HG03558 (cell line): Measurements from ENCODE around the gene KRTAP9-8.
"Not testable (repeated sequence)": the region's sequence is repeated elsewhere in the genome, so short reads cannot be mapped to it uniquely, and the experiment has no call there.

Source experiments
- ATAC-seq: cut with Tn5 transposase; IDR thresholded peaks from one replicate; pipeline ENCODE4 v1.9.1; 2021; ENCODE audit warnings: moderate number of reproducible peaks; ENCODE audit not compliant: unreplicated experiment; ENCODE audit errors: extremely low read depth

KRTAP9-8 gene

GRCh38 chr17:41237949-41238437 lies at the start of gene KRTAP9-8:
TSS of gene KRTAP9-8 (plus strand) at chr17:41237999. CDS start at chr17:41238052, 53 bp downstream.
- not testable (repeated sequence) for ATAC-seq

- not testable (repeated sequence) for ATAC-seq
Measured at GRCh38 chr17:41189837-41190318, 47.9 kb upstream of the KRTAP9-8 start, which contains the start of gene KRTAP9-1. TSS of gene KRTAP9-1 (plus strand) at chr17:41189887. CDS start at chr17:41189887, 0 bp downstream.

- no peak for ATAC-seq
Measured at GRCh38 chr17:41190328-41190727, 47.5 kb upstream of the KRTAP9-8 start.

- no peak for ATAC-seq
Measured at GRCh38 chr17:41196068-41196467, 41.7 kb upstream of the KRTAP9-8 start.

- no peak for ATAC-seq
Measured at GRCh38 chr17:41199421-41200078, 38.2 kb upstream of the KRTAP9-8 start.

- ATAC-seq: no peak
Measured at GRCh38 chr17:41211845-41212466, 25.8 kb upstream of the KRTAP9-8 start.

GRCh38 chr17:41212524-41213169 lies 25.2 kb upstream of the KRTAP9-8 start:
- ATAC-seq: no peak

- ATAC-seq: no peak
Measured at GRCh38 chr17:41215681-41216080, 22.1 kb upstream of the KRTAP9-8 start.

GRCh38 chr17:41223821-41224220 lies 14.0 kb upstream of the KRTAP9-8 start:
- ATAC-seq: no peak

GRCh38 chr17:41226051-41226450 lies 11.7 kb upstream of the KRTAP9-8 start:
- no peak for ATAC-seq

- not testable (repeated sequence) for ATAC-seq
Measured at GRCh38 chr17:41226598-41227095, 11.2 kb upstream of the KRTAP9-8 start, which contains the start of gene KRTAP9-2. TSS of gene KRTAP9-2 (plus strand) at chr17:41226648. CDS start at chr17:41226655, 7 bp downstream.

- no peak for ATAC-seq
Measured at GRCh38 chr17:41230094-41230493, 7.7 kb upstream of the KRTAP9-8 start.

- no peak for ATAC-seq
Measured at GRCh38 chr17:41231731-41232130, 6.1 kb upstream of the KRTAP9-8 start.

- ATAC-seq: not testable (repeated sequence)
Measured at GRCh38 chr17:41232399-41233105, 5.2 kb upstream of the KRTAP9-8 start, which contains the start of gene KRTAP9-3. TSS of gene KRTAP9-3 (plus strand) at chr17:41232449. CDS start at chr17:41232502, 53 bp downstream.

GRCh38 chr17:41237116-41237515 lies 683 bp upstream of the KRTAP9-8 start:
- not testable (repeated sequence) for ATAC-seq

GRCh38 chr17:41246995-41247787 lies 9.4 kb downstream of the KRTAP9-8 start:
- not testable (repeated sequence) for ATAC-seq

GRCh38 chr17:41249637-41250240 lies 11.9 kb downstream of the KRTAP9-8 start, which contains the start of gene KRTAP9-4:
TSS of gene KRTAP9-4 (plus strand) at chr17:41249687. CDS start at chr17:41249721, 34 bp downstream.
- ATAC-seq: not testable (repeated sequence)

GRCh38 chr17:41251261-41251660 lies 13.5 kb downstream of the KRTAP9-8 start:
- no peak for ATAC-seq
